ENCODE data around the gene ANKHD1.

- TF ChIP-seq CTCF (IDR thresholded peaks at IDR 0.05; ENCODE audit: low read depth, low read length) = no peak
- TF ChIP-seq EZH2phosphoT487 (IDR thresholded peaks at IDR 0.05; ENCODE audit: low read depth) = no peak
These were observed 146.7 kb downstream of the ANKHD1 start for GRCh38 chr5:140548300-140548688.
